Activated T-cell treated with anti-CD3 and anti-CD28 coated beads, Interleukin-2, amount 50 U/mL, for 4 hours (primary cell): ENCODE measurements around the gene SCAI. TPM values are rescaled to one million over a fixed set of nuclear protein-coding genes. Genes with fewer than 3 reads are reported as not detected.
"Not testable (repeated sequence)": the region's sequence is repeated elsewhere in the genome, so short reads cannot be mapped to it uniquely, and the experiment has no call there.

Experiments
- ATAC-seq, 2 donors: fragments of 200-7000 bp; cut with Tn5 transposase; one replicate each; pipeline ENCODE4 v1.10.0; 2021
- DNase-seq: peaks from one replicate; pipeline ENCODE4 v3.0.0-alpha.2; 2020
- H3K27me3 Mint-ChIP-seq: one replicate; pipeline ENCODE4 v1.8.0; 2021; ENCODE audit warnings: low read depth, mixed read lengths
- H3K36me3 Mint-ChIP-seq: one replicate; pipeline ENCODE4 v1.8.0; 2022; ENCODE audit warnings: mixed read lengths; ENCODE audit not compliant: insufficient read depth
- H3K4me1 Mint-ChIP-seq: one replicate; pipeline ENCODE4 v1.8.0; 2021; ENCODE audit warnings: low read depth, mixed read lengths
- H3K4me3 Mint-ChIP-seq: one replicate; pipeline ENCODE4 v1.8.0; 2021; ENCODE audit warnings: mild to moderate bottlenecking, moderate library complexity, mixed read lengths
- H3K9me3 Mint-ChIP-seq: one replicate; pipeline ENCODE4 v1.8.0; 2021; ENCODE audit warnings: mixed read lengths
- total RNA-seq, 3 donors: library from RNA; stranded (reverse); gene quantifications; one replicate each; pipeline ENCODE4 v1.2.1, GENCODE V29; 2021

The SCAI gene
- total RNA-seq, 3 donors from 2014 or later, result 4.1 to 5.9 (median 5.0) TPM

- Mint-ChIP-seq H3K4me3 (no peak overlapping the region), H3K27me3 (no peaks in the 10 kb centered on the region), H3K4me1 (no peaks in the 10 kb centered on the region), H3K36me3 (peaks cover 7% of the 10 kb centered on the region), H3K9me3 (no peaks in the 10 kb centered on the region)
- no peak for DNase-seq
- no peak for ATAC-seq
Observed at GRCh38 chr9:125061391-125061790, 81.9 kb downstream of the SCAI start.

- ATAC-seq (no peak), DNase-seq (no peak)
- Mint-ChIP-seq H3K27me3 (no peaks in the 10 kb centered on the region), H3K4me3 (no peak overlapping the region), H3K9me3 (no peaks in the 10 kb centered on the region), H3K4me1 (no peaks in the 10 kb centered on the region), H3K36me3 (peaks cover 6% of the 10 kb centered on the region)
Observed at GRCh38 chr9:125049212-125050049, 93.9 kb downstream of the SCAI start.

- no peaks in the 10 kb centered on the region for H3K9me3 Mint-ChIP-seq
- H3K4me3 Mint-ChIP-seq, result no peak overlapping the region
- no peaks in the 10 kb centered on the region for H3K27me3 Mint-ChIP-seq
- no peak for DNase-seq
- H3K36me3 Mint-ChIP-seq, result peaks cover 6% of the 10 kb centered on the region
- no peak for ATAC-seq
- H3K4me1 Mint-ChIP-seq, result no peaks in the 10 kb centered on the region
Observed at GRCh38 chr9:125043631-125044030, 99.7 kb downstream of the SCAI start.

GRCh38 chr9:125043148-125043547 is 100.2 kb downstream of the SCAI start:
- DNase-seq (no peak), ATAC-seq (no peak)
- Mint-ChIP-seq H3K36me3 (peaks cover 6% of the 10 kb centered on the region), H3K4me1 (no peaks in the 10 kb centered on the region), H3K27me3 (no peaks in the 10 kb centered on the region), H3K9me3 (no peaks in the 10 kb centered on the region), H3K4me3 (no peak overlapping the region)

GRCh38 chr9:125038166-125038565 is 105.2 kb downstream of the SCAI start:
- Mint-ChIP-seq H3K27me3 (no peaks in the 10 kb centered on the region), H3K36me3 (peaks cover 4% of the 10 kb centered on the region), H3K4me3 (no peak overlapping the region), H3K4me1 (no peaks in the 10 kb centered on the region), H3K9me3 (no peaks in the 10 kb centered on the region)
- ATAC-seq (no peak), DNase-seq (no peak)

- Mint-ChIP-seq H3K27me3 (no peaks in the 10 kb centered on the region), H3K4me3 (no peak overlapping the region), H3K4me1 (no peaks in the 10 kb centered on the region), H3K9me3 (no peaks in the 10 kb centered on the region), H3K36me3 (peaks cover 25% of the 10 kb centered on the region)
- ATAC-seq, result no peak
- DNase-seq, result no peak
Observed at GRCh38 chr9:125028041-125028440, 115.3 kb downstream of the SCAI start.

- DNase-seq, result no peak
- ATAC-seq, result no peak
- Mint-ChIP-seq H3K4me3 (no peak overlapping the region), H3K9me3 (no peaks in the 10 kb centered on the region), H3K36me3 (peaks cover 26% of the 10 kb centered on the region), H3K27me3 (no peaks in the 10 kb centered on the region), H3K4me1 (no peaks in the 10 kb centered on the region)
Observed at GRCh38 chr9:125024917-125025316, 118.4 kb downstream of the SCAI start.

- ATAC-seq (no peak), DNase-seq (no peak)
- H3K4me1 Mint-ChIP-seq, result no peaks in the 10 kb centered on the region
Observed at GRCh38 chr9:125021069-125021468, 122.3 kb downstream of the SCAI start.

GRCh38 chr9:125015655-125016054 is 127.7 kb downstream of the SCAI start:
- not testable (repeated sequence) for H3K4me1 Mint-ChIP-seq, H3K9me3 Mint-ChIP-seq, H3K4me3 Mint-ChIP-seq, DNase-seq, H3K27me3 Mint-ChIP-seq, ATAC-seq
- H3K36me3 Mint-ChIP-seq, result peaks cover 14% of the 10 kb centered on the region

More at GRCh38 chr9:125021069-125021468, 122.3 kb downstream of the SCAI start:
- H3K9me3 Mint-ChIP-seq, result no peaks in the 10 kb centered on the region
- H3K4me3 Mint-ChIP-seq, result no peak overlapping the region
- peaks cover 23% of the 10 kb centered on the region for H3K36me3 Mint-ChIP-seq
- H3K27me3 Mint-ChIP-seq, result no peaks in the 10 kb centered on the region

- H3K4me1 Mint-ChIP-seq, H3K4me3 Mint-ChIP-seq, H3K27me3 Mint-ChIP-seq, ATAC-seq, DNase-seq, H3K9me3 Mint-ChIP-seq: not testable (repeated sequence)
- peaks cover 13% of the 10 kb centered on the region for H3K36me3 Mint-ChIP-seq
Observed at GRCh38 chr9:125012013-125012412, 131.3 kb downstream of the SCAI start.

- H3K9me3 Mint-ChIP-seq, result no peaks in the 10 kb centered on the region
- ATAC-seq (no peak), DNase-seq (no peak)
- peaks cover 9% of the 10 kb centered on the region for H3K36me3 Mint-ChIP-seq
- no peaks in the 10 kb centered on the region for H3K4me1 Mint-ChIP-seq
- no peak overlapping the region for H3K4me3 Mint-ChIP-seq
- H3K27me3 Mint-ChIP-seq, result no peaks in the 10 kb centered on the region
Observed at GRCh38 chr9:125008599-125008998, 134.7 kb downstream of the SCAI start.

GRCh38 chr9:125003332-125003731 is 140.0 kb downstream of the SCAI start:
- Mint-ChIP-seq H3K27me3 (no peaks in the 10 kb centered on the region), H3K4me1 (no peaks in the 10 kb centered on the region), H3K9me3 (no peaks in the 10 kb centered on the region), H3K4me3 (no peak overlapping the region), H3K36me3 (peaks cover 11% of the 10 kb centered on the region)
- no peak for DNase-seq
- no peak for ATAC-seq

GRCh38 chr9:124983698-124984097 is 159.6 kb downstream of the SCAI start:
- no peak for ATAC-seq
- no peak for DNase-seq
- no peaks in the 10 kb centered on the region for H3K4me1 Mint-ChIP-seq
- no peaks in the 10 kb centered on the region for H3K9me3 Mint-ChIP-seq
- peaks cover 22% of the 10 kb centered on the region for H3K36me3 Mint-ChIP-seq
- no peaks in the 10 kb centered on the region for H3K27me3 Mint-ChIP-seq
- H3K4me3 Mint-ChIP-seq, result no peak overlapping the region

GRCh38 chr9:124980431-124980830 is 162.9 kb downstream of the SCAI start:
- H3K36me3 Mint-ChIP-seq, result peaks cover 16% of the 10 kb centered on the region
- H3K27me3 Mint-ChIP-seq, result no peaks in the 10 kb centered on the region
- no peaks in the 10 kb centered on the region for H3K9me3 Mint-ChIP-seq
- no peaks in the 10 kb centered on the region for H3K4me1 Mint-ChIP-seq
- ATAC-seq (no peak), DNase-seq (no peak)
- H3K4me3 Mint-ChIP-seq, result no peak overlapping the region

- Mint-ChIP-seq H3K4me1 (no peaks in the 10 kb centered on the region), H3K4me3 (no peak overlapping the region), H3K9me3 (no peaks in the 10 kb centered on the region), H3K36me3 (peaks cover 12% of the 10 kb centered on the region), H3K27me3 (no peaks in the 10 kb centered on the region)
- DNase-seq, result no peak
- ATAC-seq, result no peak
Observed at GRCh38 chr9:124975131-124975530, 168.2 kb downstream of the SCAI start.
